GM21737 (cell line): ENCODE results near the gene DUSP2.
"Not testable (repeated sequence)": the region's sequence is repeated elsewhere in the genome, so short reads cannot be mapped to it uniquely, and the experiment has no call there.

ENCODE experiments used
- ATAC-seq: cut with Tn5 transposase; IDR thresholded peaks from one replicate; pipeline ENCODE4 v1.9.1; 2021; ENCODE audit warnings: mild to moderate bottlenecking, moderate library complexity; ENCODE audit not compliant: unreplicated experiment

The DUSP2 gene

GRCh38 chr2:96163415-96163767, 18.2 kb upstream of the DUSP2 start:
- ATAC-seq, result no peak

DNA sequence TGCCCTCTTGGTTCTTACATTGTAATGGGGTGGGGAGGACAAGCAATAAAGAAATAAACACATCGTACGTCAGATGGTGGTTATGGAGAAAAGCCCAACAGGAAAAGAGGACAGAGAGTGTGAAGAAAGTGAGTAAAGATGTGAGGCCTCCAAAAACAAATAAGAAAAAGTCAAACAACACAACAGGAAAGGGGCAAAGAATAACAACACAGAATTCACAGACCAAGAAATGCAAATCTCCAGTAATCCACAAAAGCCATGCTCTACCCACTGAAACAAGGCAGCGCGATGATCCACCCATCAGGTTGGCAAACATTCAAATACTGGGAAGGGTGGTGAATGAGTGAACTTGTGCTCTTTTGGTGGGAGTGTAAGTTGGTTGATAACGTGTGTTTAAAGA, 16.7 kb upstream of the DUSP2 start:
- ATAC-seq, result no peak

GRCh38 chr2:96160366-96160765, 15.1 kb upstream of the DUSP2 start:
- ATAC-seq, result not testable (repeated sequence)

- ATAC-seq, result no peak
These were observed 14.0 kb upstream of the DUSP2 start for GRCh38 chr2:96159084-96159830.

- ATAC-seq, result no peak
These were observed 13.3 kb upstream of the DUSP2 start for GRCh38 chr2:96158554-96158940.

DNA sequence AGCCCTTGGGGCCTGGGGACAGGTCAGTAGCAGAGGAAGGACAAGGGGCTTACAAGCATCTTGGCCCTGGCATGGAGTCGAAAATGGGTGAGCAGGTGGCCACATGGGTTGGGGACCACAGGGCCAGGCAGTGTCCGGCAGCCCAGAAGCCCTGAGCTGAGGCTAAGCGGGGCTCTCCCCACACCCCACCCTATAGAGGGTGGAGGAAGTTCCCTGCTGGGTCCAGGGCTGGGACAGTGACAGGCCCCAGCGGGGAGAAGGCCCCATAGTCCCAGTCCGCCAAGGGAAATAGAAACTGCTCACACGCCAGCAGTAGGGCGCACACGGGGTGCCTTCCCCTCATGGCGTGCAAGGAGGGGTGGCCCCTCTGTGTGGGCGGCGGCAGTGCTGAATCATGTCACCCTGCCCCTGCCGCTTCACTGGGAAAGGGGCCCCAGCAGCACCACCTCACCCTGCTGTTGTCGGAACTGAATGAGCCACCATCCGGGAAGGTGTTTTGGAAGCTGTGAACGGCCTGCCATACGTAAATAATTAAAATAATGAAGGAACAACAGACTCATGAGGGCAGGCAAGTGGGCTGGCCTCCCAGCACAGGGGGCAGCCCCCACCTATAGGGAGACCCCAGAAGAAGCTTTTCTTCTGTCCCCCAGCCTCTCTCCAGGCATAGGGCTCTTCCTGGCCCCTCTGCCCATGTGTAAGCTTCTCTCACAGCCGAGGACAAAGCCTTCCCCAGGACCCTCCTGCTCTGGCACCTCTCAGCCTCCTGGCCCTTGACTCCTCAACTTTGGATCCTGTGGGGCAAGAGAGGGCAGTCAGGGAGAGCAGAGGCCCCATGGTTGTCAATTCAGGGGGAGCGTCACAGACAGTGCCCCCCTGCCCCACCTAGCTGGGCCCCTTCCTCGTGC, 12.7 kb upstream of the DUSP2 start:
- ATAC-seq, result peak; percentile 55

DNA sequence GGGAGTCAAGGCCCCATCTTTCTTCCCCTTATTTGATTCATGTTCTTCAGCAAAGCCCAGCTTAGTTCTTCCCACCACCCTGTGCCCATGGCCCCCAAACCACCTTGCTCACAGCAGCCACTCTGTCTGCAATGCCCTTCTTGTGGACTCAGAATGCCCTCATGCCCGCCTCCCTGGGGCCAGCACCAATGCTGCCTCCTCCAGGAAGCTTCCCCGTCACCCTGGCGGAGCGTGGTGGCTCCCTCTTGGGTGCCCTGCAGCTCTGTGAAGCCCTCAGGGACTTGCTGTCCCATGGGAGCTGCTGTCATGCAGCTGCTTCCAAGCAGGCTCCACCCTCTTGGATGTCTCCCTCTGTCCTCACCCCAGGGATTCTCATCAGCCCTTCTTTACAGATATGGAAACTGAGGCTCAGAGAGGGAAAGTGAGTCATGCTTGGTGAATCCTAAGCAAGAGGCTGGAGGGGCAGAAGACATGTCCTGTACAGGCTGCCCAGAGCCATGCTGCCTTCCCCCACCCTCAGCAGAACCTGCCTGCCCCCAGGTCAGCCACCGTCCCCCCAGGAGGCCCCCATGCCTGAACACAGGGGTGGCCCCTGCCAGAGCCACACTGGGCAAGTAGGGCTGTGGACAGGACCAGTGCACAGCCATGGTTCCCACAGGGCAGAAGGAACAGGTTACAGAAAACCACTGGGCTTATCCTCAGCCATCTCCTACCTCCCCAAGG, 11.8 kb upstream of the DUSP2 start:
- ATAC-seq, result peak; percentile 42

DNA sequence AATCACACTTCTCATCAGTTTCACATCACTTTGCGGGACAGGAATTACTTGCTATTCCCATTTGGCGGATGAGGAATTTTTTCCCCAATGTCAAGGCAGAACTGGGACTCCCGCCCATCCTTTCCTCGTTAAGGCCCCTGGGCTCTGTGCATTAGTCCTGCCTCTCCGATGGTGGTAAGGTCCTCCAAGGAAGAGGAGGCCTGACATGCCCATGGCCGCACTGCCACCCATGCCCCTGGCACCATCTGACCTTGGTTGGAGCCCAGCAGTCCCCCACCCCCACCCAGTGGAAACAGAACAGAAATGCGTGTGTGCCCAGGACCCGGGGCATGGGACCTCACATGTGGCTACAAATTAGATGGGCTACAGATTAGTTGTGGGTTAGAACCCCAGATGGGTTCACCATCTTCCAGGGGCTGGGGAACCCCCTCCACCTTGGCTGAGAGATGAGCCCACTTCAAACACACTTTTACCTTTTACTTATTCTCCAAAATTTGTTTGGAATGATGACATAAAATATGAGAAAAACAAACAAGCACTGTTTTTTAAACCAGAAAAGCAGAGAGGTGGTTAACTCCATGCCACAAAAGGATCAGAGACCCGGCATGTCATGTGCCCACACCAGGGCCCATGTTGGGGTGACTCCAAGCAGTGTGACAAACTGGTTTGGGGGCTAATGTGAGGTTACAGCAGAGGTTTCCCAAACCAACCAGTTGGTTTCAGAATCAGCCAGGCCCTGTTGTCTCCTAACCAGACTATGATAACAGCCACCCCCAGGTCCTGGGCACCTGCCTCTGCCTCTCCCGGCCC, 11.0 kb upstream of the DUSP2 start:
- ATAC-seq, result peak; percentile 3

DNA sequence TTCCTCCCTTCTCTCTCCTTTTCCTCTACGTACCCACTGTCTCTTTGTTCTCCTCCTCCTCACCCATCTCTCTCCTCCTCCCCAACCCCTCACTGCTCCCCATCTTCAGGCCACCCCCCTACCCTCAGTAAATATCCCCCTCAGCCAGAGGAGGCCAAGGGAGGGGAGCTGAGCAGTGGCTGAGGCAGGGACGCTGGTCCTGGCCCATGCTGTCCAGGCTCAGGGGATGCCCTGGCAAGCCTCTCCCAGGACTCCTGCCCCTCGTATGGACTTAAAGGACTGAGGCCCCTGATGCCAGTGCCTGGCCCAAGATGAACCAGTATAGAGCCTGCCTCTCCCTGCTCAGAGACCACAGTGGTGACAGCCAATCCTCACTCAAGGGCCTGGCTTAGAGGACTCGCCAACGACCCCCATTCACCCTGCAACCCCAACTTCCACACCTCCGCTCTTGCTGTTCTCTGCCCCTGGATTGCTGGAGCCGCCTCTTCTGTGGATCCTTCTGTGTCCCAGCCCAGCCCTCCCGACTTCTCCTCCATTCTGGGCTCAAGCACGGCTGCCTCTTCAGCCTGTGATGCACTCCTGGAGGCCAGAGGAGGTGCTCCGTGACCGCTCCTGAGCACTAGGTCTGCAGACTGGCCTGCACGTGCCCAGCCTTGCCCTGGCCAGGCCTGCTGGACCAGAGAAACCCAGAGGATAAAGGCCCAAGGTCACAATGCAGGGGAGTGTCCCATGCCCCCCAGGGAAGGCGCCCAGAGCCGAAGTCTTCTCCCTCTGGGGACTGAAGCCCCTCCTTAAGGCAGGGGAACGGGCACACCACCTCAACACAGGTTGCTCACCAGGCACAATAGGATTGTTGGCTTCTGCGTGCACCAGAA, 9.5 kb upstream of the DUSP2 start:
- no peak for ATAC-seq

GRCh38 chr2:96153991-96154431, 8.8 kb upstream of the DUSP2 start:
- no peak for ATAC-seq

GRCh38 chr2:96153291-96153713, 8.1 kb upstream of the DUSP2 start:
- no peak for ATAC-seq

- ATAC-seq, result no peak
These were observed 7.3 kb upstream of the DUSP2 start for GRCh38 chr2:96152304-96153161.

GRCh38 chr2:96151595-96152303, 6.5 kb upstream of the DUSP2 start:
- ATAC-seq, result no peak

DNA sequence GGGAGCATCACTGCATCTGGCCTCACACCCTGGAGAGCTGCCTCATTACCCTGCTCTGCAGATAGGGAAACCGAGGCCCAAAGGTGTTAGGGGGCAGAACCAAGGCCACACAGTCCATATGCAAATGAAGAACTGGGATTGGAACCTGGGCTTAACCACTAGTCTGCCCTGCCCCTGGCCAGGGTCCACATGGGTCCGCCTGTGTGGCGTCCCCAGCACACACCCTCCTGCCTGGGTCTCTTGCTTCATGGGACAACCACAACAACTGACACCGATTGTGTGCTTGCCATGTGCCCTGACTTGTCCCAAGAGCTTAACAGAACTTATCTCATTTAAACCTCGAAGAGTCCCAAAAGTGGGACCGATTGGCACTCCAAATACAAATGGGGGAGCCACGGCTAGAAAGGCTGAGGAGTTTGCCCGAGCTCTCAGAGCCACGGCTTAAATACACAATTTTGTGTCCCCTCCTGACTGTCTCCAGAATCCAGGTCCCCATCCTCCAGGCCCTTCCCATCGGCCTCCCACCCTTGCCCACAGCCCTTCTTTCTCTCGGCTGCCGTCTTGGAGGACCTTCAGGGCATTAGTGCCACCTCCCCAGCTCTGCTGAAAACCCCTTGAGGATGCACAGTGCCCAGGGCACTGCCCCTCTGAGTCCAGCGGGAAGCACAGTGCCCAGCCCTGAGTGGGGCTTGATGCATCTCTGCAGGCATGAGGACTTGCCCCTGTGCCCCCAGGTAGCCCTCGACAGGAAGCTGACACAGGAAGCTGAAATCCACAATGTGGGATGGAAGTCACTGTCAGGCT, 5.8 kb upstream of the DUSP2 start:
- ATAC-seq, result no peak

DNA sequence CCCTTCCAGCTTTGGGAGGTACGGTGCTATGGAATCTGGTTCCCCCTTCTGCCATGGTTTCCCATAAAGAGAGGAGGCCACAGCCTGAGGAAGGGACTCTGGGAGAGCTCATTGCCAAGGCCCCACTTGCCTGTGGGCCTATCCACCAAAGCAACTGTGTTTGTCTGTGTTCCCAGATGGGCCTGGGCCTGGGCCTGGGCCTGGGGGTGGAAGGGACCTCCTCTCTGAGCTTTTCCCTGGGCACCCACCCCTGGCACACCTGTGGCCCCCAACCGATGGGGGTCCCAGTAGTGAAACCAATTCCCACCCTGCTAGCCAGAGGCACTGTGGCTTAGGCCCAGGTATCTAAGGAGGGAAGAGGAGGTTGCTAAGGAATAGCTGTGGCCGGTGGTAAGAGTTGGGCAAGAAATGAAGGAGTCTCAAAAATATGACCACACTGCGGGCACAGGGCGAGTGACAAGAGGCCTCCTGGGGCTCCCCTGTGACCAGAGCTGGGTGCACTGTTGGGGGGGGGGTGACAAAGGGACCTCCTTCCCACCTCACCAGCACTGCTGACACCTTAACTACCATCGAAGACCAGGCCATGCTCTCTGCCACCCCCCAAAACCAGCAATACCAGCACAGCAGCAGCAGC, 4.9 kb upstream of the DUSP2 start:
- no peak for ATAC-seq

DNA sequence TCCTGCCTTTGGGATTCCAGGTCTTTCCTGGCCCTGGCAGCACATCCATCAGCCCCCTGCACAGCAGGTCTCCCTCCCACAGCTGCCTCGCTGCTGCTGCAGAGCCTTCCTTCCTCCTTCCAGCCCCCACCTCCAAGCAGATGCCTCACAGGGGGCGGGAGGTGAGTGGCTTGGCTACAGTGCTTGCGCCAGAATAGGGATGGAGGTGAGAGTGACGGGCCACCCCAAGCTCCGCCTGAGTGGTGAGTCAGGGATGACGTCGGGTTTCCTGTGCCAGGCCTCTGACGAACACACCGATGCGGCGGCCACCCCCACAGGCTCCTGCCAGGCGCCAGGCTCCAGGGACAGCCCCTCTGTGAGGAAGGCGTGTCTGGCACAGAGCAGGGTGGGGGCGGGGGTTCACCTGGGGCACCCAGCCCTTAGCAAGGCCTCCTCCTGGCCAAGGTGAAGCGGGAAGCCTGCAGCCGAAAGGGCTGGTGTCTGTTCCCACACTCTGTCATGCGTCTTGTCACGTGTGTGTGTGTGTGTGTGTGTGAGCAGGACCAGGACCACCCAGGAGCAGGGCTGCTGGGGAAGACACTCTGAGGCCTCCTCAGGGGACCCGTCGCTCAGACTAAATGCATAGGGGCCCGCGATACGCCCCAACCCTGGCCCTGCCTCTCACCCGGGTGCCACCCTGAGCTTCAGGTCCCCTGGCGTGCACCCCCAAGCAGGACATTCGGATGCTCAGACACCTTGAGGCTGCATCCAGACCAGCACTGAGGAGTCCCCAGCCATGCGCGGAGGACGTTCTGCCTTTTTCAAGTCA, 3.4 kb upstream of the DUSP2 start:
- peak; percentile 40 for ATAC-seq
